Gastrocnemius medialis (tissue), 4 donors: ENCODE data around the gene TIMP3. TPM values are rescaled to one million over a fixed set of nuclear protein-coding genes. Genes with fewer than 3 reads are reported as not detected.

Experiments
- ATAC-seq, 2 donors: fragments of 150-250 bp; one replicate each; pipeline ENCODE4 v1.9.1; 2016
- DNase-seq, 2 donors: peaks; one replicate each; pipeline ENCODE4 v3.0.0-alpha.2; 2019
- H3K27ac ChIP-seq, 4 donors: fragments of 200-600 bp; sonication (generic); 1 replicate in 1 of 4; 2 replicates in 3 of 4; pipeline ENCODE4 v1.5.1; 2016 to 2018; ENCODE audit warnings: mild to moderate bottlenecking in 2 of 4, moderate library complexity in 1 of 4
- H3K27me3 ChIP-seq, 3 donors: fragments of 200-600 bp; sonication (generic) in 2 of 3; 1 replicate in 1 of 3; 2 replicates in 2 of 3; pipeline versions ENCODE4 v1.5.1 to v1.6.0; 2016 to 2019; ENCODE audit warnings: mild to moderate bottlenecking in 1 of 3, moderate library complexity in 1 of 3
- H3K36me3 ChIP-seq, 2 donors: fragments of 200-600 bp; sonication (generic) in 1 of 2; one replicate each; pipeline ENCODE4 v1.5.1; 2017 to 2018
- H3K4me1 ChIP-seq, 2 donors: fragments of 200-600 bp; sonication (generic) in 1 of 2; one replicate each; pipeline ENCODE4 v1.5.1; 2016 to 2017; ENCODE audit warnings: mild to moderate bottlenecking in 2 of 2
- H3K4me3 ChIP-seq, 4 donors: fragments of 200-600 bp; sonication (generic) in 3 of 4; 1 replicate in 1 of 4; 2 replicates in 3 of 4; pipeline ENCODE4 v1.5.1; 2016 to 2019; ENCODE audit warnings: mild to moderate bottlenecking in 2 of 4
- H3K9me3 ChIP-seq, 3 donors: fragments of 200-600 bp; sonication (generic) in 2 of 3; 1 replicate in 1 of 3; 2 replicates in 2 of 3; pipeline ENCODE4 v1.5.1; 2016 to 2019
- POLR2A ChIP-seq, 2 donors: fragments of 450-650 bp; IDR thresholded peaks; one replicate each; pipeline ENCODE4 v1.6.1; 2017; ENCODE audit warnings: antibody characterized with exemption in 2 of 2, mild to moderate bottlenecking in 2 of 2, moderate library complexity in 2 of 2
- in situ Hi-C, 4 donors: fragments of 200-750 bp; cut with MboI; loops; one replicate each; pipeline versions ENCODE4 v1.15.0 to v1.8.0; 2017; ENCODE audit warnings: low sequenced_read_pairs in 4 of 4
- intact Hi-C: fragments of 100-400 bp; cut with DNase I; formaldehyde crosslinking; loops from one replicate; pipeline ENCODE4 v1.15.1; 2023; ENCODE audit warnings: low total_unique reads
- total RNA-seq, 4 donors: library from RNA; depleted of rRNA; stranded (reverse); fragments of >200 nt; gene quantifications; one replicate each; pipeline versions ENCODE4 v1.1.0 to v1.2.3, GENCODE V29; 2016
- TF ChIP-seq, protein P1 (sequence below), 5 experiments: fragments of 450-650 bp in 3 of 5; fragments of 200-600 bp in 2 of 5; sonication (generic) in 2 of 5; IDR thresholded peaks in 4 of 5; conservative IDR thresholded peaks in 1 of 5; 1 replicate in 4 of 5; 2 replicates in 1 of 5; pipeline ENCODE4 v1.5.1; 2016 to 2019; ENCODE audit warnings: antibody characterized with exemption in 5 of 5, mild to moderate bottlenecking in 3 of 5, moderate library complexity in 3 of 5

Gene TIMP3
- total RNA-seq, 4 donors from 2014 or later = 102 to 247 (median 144) TPM

DNA sequence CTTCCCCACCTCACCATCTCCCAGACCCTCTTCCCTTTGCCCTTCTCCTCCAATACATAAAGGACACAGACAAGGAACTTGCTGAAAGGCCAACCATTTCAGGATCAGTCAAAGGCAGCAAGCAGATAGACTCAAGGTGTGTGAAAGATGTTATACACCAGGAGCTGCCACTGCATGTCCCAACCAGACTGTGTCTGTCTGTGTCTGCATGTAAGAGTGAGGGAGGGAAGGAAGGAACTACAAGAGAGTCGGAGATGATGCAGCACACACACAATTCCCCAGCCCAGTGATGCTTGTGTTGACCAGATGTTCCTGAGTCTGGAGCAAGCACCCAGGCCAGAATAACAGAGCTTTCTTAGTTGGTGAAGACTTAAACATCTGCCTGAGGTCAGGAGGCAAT is 58.2 kb downstream of the TIMP3 start:
- intact Hi-C loops (no loop called here), in situ Hi-C loops (no loop called here)
- no peak for DNase-seq
- peaks cover 5 to 13% of the 10 kb centered on the region in 2 donors for H3K4me1 ChIP-seq
- TF ChIP-seq POLR2A (IDR thresholded peaks at IDR 0.05) = no peak
- TF ChIP-seq, protein P1, sequence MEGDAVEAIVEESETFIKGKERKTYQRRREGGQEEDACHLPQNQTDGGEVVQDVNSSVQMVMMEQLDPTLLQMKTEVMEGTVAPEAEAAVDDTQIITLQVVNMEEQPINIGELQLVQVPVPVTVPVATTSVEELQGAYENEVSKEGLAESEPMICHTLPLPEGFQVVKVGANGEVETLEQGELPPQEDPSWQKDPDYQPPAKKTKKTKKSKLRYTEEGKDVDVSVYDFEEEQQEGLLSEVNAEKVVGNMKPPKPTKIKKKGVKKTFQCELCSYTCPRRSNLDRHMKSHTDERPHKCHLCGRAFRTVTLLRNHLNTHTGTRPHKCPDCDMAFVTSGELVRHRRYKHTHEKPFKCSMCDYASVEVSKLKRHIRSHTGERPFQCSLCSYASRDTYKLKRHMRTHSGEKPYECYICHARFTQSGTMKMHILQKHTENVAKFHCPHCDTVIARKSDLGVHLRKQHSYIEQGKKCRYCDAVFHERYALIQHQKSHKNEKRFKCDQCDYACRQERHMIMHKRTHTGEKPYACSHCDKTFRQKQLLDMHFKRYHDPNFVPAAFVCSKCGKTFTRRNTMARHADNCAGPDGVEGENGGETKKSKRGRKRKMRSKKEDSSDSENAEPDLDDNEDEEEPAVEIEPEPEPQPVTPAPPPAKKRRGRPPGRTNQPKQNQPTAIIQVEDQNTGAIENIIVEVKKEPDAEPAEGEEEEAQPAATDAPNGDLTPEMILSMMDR (IDR thresholded peaks at IDR 0.05 in 4 of 5, conservative IDR thresholded peaks at IDR 0.05 in 1 of 5) = no peak
- peaks cover 0 to 29% of the 10 kb centered on the region in 2 donors for H3K36me3 ChIP-seq
- H3K4me3 ChIP-seq = no peak overlapping the region
- no peak for ATAC-seq
- H3K27ac ChIP-seq = no peak overlapping the region
- no peaks in the 10 kb centered on the region for H3K27me3 ChIP-seq
- no peaks in the 10 kb centered on the region for H3K9me3 ChIP-seq

DNA sequence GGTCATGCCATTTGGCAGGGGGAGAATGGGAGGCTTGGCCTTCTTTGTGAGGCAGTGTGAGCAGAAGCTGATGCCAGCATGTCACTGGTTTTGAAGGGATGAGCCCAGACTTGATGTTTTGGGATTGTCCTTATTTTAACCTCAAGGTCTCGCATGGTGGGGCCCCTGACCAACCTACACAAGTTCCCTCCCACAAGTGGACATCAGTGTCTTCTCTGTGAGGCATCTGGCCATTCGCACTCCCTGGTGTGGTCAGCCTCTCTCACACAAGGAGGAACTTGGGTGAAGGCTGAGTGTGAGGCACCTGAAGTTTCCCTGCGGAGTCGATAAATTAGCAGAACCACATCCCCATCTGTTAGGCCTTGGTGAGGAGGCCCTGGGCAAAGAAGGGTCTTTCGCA is 59.8 kb downstream of the TIMP3 start:
- H3K4me3 ChIP-seq = no peak overlapping the region
- peaks cover 0 to 29% of the 10 kb centered on the region in 2 donors for H3K36me3 ChIP-seq
- H3K9me3 ChIP-seq = no peaks in the 10 kb centered on the region
- H3K27ac ChIP-seq = no peak overlapping the region
- ATAC-seq = no peak
- intact Hi-C loops = no loop called here
- no peaks in the 10 kb centered on the region for H3K27me3 ChIP-seq
- no peak for TF ChIP-seq POLR2A (IDR thresholded peaks at IDR 0.05)
- TF ChIP-seq, protein P1 (IDR thresholded peaks at IDR 0.05 in 4 of 5, conservative IDR thresholded peaks at IDR 0.05 in 1 of 5) = no peak
- in situ Hi-C loops = no loop called here
- DNase-seq = no peak
- peaks cover 0 to 8% of the 10 kb centered on the region in 2 donors for H3K4me1 ChIP-seq

DNA sequence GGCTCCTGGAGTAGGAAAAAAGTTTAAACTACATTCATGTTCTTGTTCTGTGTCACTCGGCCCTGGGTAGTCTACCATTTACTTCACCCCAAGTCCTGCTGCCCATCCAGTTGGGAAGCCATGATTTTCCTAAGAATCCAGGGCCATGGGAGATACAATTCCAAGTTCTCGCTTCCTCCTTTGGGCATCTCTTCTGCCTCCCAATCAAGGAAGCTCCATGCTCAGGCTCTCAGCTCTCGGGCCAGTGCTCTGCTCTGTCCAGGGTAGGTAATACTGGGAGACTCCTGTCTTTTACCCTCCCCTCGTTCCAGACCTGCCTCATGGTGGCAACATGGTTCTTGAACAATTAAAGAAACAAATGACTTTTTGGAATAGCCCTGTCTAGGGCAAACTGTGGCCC is 60.6 kb downstream of the TIMP3 start:
- intact Hi-C loops = no loop called here
- Histone ChIP-seq H3K9me3 (no peaks in the 10 kb centered on the region), H3K4me1 (peaks cover 0 to 8% of the 10 kb centered on the region in 2 donors), H3K27ac (no peak overlapping the region), H3K27me3 (no peaks in the 10 kb centered on the region), H3K4me3 (no peak overlapping the region), H3K36me3 (peaks cover 0 to 24% of the 10 kb centered on the region in 2 donors)
- no peak for DNase-seq
- in situ Hi-C loops = no loop called here
- TF ChIP-seq, protein P1 (IDR thresholded peaks at IDR 0.05 in 4 of 5, conservative IDR thresholded peaks at IDR 0.05 in 1 of 5) = no peak
- no peak for TF ChIP-seq POLR2A (IDR thresholded peaks at IDR 0.05)
- ATAC-seq = no peak

DNA sequence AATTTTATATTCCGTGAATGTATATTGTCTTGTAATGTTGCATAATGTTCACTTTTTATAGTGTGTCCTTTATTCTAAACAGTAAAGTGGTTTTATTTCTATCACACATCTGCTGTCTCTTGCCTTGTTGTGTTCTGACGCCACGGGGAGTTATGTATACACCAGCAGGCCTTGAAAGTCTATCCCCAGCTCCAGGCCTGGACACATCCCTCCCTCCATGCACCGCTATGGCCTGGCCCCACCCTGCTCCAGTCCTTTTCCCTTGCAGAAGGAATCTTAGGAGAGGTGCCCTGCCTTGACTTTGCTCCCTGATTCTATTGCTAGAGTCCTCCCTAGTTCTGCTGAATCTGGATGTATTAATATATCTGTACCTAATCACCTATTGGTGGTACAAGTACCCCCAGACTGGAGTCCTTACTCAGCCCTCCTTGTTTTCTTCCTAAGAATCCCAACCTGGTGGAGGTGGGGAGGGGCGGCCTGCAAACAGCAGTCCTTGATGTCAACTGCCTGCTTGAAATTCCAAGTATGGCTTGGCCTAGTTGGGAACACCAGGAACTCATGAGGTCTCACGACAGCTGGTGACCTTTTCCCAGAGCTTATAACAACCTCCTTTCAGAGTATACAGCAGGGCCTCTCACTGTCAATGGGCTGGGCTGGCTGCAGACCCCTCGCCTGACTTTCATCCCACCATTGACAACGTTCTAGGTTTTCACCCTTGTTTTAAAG is 61.6 kb downstream of the TIMP3 start:
- DNase-seq = no peak
- no peak for TF ChIP-seq POLR2A (IDR thresholded peaks at IDR 0.05)
- TF ChIP-seq, protein P1 (IDR thresholded peaks at IDR 0.05 in 4 of 5, conservative IDR thresholded peaks at IDR 0.05 in 1 of 5) = no peak
- Histone ChIP-seq H3K4me3 (no peak overlapping the region), H3K27ac (no peak overlapping the region), H3K4me1 (peaks cover 0 to 8% of the 10 kb centered on the region in 2 donors), H3K36me3 (peaks cover 0 to 14% of the 10 kb centered on the region in 2 donors), H3K9me3 (no peaks in the 10 kb centered on the region), H3K27me3 (no peaks in the 10 kb centered on the region)
- intact Hi-C loops (no loop called here), in situ Hi-C loops (no loop called here)
- ATAC-seq = no peak
